Measurements from ENCODE around the gene CTNNBIP1. TPM values are rescaled to one million over a fixed set of nuclear protein-coding genes. Genes with fewer than 3 reads are reported as not detected.

The CTNNBIP1 gene
- total and polyA plus RNA-seq, 9 of the 15 experiments (the other 6 are each of a cell fraction or from before 2014, with no cell fraction given) = 0.65 to 29.2 (median 14.7) TPM

- TF ChIP-seq RREB1 (CRISPR knock-in tag; IDR thresholded peaks at IDR 0.05) (no peak), GTF3C2 (IDR thresholded peaks at IDR 0.05; ENCODE audit: borderline replicate concordance, extremely low read depth, insufficient read length) (no peak), ZNF79 (CRISPR knock-in tag; IDR thresholded peaks at IDR 0.05; ENCODE audit: low read depth) (0 out of 2 replicates have a peak, but pooled peaks have one; percentile 35), ZNF778 (CRISPR knock-in tag; IDR thresholded peaks at IDR 0.05) (no peak), TSC22D4 (tag; IDR thresholded peaks at IDR 0.05) (no peak), ZFP36 (IDR thresholded peaks at IDR 0.05; ENCODE audit: low read depth, low read length, partially characterized antibody) (no peak), ARID3A (IDR thresholded peaks at IDR 0.05; ENCODE audit: borderline replicate concordance, low read depth, low read length) (no peak), FOXO4 (CRISPR knock-in tag; IDR thresholded peaks at IDR 0.05) (no peak), CBX8 (IDR thresholded peaks at IDR 0.05; ENCODE audit: borderline replicate concordance, extremely low read depth, low read depth, low read length, poor library complexity, severe bottlenecking) (no peak), ZBTB9 (CRISPR knock-in tag; IDR thresholded peaks at IDR 0.05) (no peak)
These were observed 19.6 kb upstream of the CTNNBIP1 start (continued) for GRCh38 chr1:9929431-9930385.
